ENCODE results near the gene TCEAL1. TPM values are rescaled to one million over a fixed set of nuclear protein-coding genes. Genes with fewer than 3 reads are reported as not detected.

The TCEAL1 gene
- total RNA-seq, 2 donors from 2014 or later, result 4.5 to 4.8 TPM

DNA sequence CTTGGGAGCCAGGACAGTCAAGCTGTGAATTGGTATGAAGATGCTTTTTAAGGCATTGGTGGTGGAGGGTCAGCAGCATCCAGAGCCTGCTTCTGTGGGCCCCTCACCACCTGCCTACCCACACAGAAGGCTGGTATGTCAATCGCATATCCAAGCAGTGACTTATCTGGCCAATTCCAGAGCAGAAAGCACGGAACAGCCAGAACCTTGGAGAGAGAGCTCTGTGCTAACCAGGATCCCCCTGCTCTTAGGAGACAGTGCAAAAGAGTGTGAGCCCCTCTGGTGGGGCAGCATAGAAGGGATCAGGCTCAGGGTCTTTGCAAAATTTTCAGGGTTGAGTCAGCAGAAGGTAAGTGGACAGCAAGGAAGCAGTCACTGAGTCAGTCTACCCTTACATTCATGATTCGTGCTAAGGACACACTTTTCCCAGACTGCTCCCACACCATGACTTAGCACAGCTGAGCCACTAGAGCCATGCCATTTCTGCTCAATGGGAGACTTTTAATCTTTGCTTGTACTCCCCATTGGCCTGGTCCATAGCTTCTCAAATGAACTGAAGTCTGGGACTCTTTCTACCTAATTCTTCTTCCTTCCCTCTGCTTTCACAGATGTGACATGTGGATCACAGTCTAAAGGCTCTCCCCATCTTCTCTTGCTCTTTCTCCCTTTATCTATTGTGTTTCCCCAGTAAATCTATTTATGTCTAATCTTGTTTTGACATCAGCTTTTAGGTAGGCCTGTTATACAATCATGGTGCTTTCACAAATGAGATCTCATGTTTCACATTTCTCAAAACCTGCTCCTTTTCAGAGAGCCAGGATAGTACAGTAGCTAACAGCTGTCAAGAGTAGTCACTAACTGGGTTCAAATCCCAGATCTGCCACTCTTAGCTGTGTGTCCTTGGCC is 37.7 kb downstream of the TCEAL1 start:
- peaks cover 31% of the 10 kb centered on the region for H3K27me3 Mint-ChIP-seq (ENCODE audit: insufficient read depth)
- Histone ChIP-seq H3K27ac (ENCODE audit: low read depth, low read length) (no peak overlapping the region), H3K9ac (ENCODE audit: extremely low read depth, low read length, poor library complexity, severe bottlenecking) (no peak overlapping the region), H3K4me1 (ENCODE audit: control insufficient read depth, insufficient read depth, low read length) (no peaks in the 10 kb centered on the region), H3K36me3 (ENCODE audit: control insufficient read depth, insufficient read depth, low read length) (no peaks in the 10 kb centered on the region), H3K9me3 (ENCODE audit: control insufficient read depth, low read length) (no peaks in the 10 kb centered on the region), H3K27me3 (ENCODE audit: control insufficient read depth, insufficient read depth, low read length, poor library complexity, severe bottlenecking) (no peaks in the 10 kb centered on the region), H3K4me3 (ENCODE audit: low read length) (no peak overlapping the region)
- DNase-seq, result no peak
- no peaks in the 10 kb centered on the region for H3K36me3 Mint-ChIP-seq (ENCODE audit: low read depth)
- peaks cover 14% of the 10 kb centered on the region for H3K4me1 Mint-ChIP-seq
- H3K27ac Mint-ChIP-seq, result no peak overlapping the region
- H3K9me3 Mint-ChIP-seq, result peaks cover 5% of the 10 kb centered on the region
- TF ChIP-seq, protein P1, sequence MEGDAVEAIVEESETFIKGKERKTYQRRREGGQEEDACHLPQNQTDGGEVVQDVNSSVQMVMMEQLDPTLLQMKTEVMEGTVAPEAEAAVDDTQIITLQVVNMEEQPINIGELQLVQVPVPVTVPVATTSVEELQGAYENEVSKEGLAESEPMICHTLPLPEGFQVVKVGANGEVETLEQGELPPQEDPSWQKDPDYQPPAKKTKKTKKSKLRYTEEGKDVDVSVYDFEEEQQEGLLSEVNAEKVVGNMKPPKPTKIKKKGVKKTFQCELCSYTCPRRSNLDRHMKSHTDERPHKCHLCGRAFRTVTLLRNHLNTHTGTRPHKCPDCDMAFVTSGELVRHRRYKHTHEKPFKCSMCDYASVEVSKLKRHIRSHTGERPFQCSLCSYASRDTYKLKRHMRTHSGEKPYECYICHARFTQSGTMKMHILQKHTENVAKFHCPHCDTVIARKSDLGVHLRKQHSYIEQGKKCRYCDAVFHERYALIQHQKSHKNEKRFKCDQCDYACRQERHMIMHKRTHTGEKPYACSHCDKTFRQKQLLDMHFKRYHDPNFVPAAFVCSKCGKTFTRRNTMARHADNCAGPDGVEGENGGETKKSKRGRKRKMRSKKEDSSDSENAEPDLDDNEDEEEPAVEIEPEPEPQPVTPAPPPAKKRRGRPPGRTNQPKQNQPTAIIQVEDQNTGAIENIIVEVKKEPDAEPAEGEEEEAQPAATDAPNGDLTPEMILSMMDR (conservative IDR thresholded peaks at IDR 0.05), result no peak
- WGBS, 2 experiments (ENCODE audit: insufficient coverage in 1 of 2, insufficient read length in 1 of 2), result 92% methylated on average over 3 of the region's 3 CpGs; no CpG with 5 or more reads in 1 of the 2 experiments
- no peak overlapping the region for H3K4me3 Mint-ChIP-seq

DNA sequence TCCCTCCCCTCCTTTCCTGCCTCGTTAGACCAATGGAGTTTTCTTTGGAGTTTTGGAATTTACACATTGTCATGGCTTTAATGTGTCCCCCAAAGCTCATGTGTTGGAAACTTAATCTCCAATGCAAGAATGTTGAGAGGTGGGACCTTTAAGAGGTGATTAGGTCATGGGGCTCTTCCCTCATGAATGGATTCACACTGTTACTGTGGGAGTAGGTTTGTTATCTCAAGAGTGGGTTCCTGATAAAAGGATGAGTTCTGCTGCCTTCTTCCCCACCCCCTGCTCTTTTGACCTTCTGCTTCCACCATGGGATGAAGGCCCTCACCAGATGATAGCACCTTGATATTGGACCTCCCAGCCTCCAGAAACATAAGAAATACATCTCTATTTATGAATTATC is 41.0 kb downstream of the TCEAL1 start:
- Histone ChIP-seq H3K4me1 (ENCODE audit: control insufficient read depth, insufficient read depth, low read length) (no peaks in the 10 kb centered on the region), H3K9me3 (ENCODE audit: control insufficient read depth, low read length) (no peaks in the 10 kb centered on the region), H3K27ac (ENCODE audit: low read depth, low read length) (no peak overlapping the region), H3K36me3 (ENCODE audit: control insufficient read depth, insufficient read depth, low read length) (no peaks in the 10 kb centered on the region), H3K9ac (ENCODE audit: extremely low read depth, low read length, poor library complexity, severe bottlenecking) (no peak overlapping the region), H3K27me3 (ENCODE audit: control insufficient read depth, insufficient read depth, low read length, poor library complexity, severe bottlenecking) (no peaks in the 10 kb centered on the region), H3K4me3 (ENCODE audit: low read length) (no peak overlapping the region)
- H3K4me1 Mint-ChIP-seq, result peaks cover 9% of the 10 kb centered on the region
- peak overlapping the region; percentile 52 for H3K27ac Mint-ChIP-seq
- H3K4me3 Mint-ChIP-seq, result no peak overlapping the region
- no peaks in the 10 kb centered on the region for H3K36me3 Mint-ChIP-seq (ENCODE audit: low read depth)
- peaks cover 18% of the 10 kb centered on the region for H3K27me3 Mint-ChIP-seq (ENCODE audit: insufficient read depth)
- peaks cover 7% of the 10 kb centered on the region for H3K9me3 Mint-ChIP-seq
- no peak for DNase-seq
- 20% methylated on average over 1 of the region's 1 CpG; no CpG with 5 or more reads in 1 of the 2 experiments for WGBS, 2 experiments (ENCODE audit: insufficient coverage in 1 of 2, insufficient read length in 1 of 2)
- TF ChIP-seq, protein P1 (conservative IDR thresholded peaks at IDR 0.05), result no peak

DNA sequence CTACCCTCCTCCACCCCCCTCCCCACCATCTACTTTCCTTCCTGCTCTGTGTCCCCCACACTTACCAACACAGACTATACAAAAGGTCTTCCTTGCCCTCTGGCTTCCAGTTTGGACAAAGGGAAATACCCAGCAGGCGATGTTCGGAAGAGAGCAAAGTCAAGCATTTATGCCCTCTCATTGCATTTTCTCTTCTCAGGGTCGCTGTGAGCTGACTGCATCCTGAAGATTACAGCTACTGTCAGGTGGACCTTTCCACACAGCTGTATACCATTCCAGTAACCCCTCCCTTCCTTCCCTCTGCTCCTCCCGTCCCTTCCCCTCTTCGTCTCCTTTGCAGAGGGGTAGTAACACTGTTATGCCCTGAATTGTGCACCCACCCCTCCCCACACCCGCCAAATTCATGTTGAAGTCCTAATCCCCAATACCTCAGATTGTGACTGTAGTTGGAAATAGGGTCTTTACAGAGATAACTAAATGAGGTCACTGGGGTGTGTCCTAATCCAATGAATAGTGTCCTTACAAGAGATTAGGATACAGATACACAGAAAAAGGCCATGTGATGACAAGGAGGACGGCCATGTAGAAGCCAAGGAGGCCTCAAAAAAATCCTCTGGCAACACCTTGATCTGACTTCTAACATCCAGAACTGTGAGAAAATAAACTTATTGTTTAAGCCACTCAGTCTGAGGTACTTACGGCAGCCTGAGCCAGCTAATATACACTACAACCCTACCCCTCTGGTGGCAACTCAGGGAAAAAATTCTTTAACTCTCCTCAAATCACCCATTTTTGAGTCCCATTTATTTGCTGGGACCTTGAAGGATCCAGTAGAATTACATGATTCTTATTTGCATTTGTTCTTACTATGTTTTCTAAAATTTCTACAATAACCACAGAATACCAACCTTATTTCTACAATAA is 46.0 kb downstream of the TCEAL1 start:
- no peak overlapping the region for H3K4me3 Mint-ChIP-seq
- peaks cover 6% of the 10 kb centered on the region for H3K9me3 Mint-ChIP-seq
- peaks cover 37% of the 10 kb centered on the region for H3K36me3 ChIP-seq (ENCODE audit: control insufficient read depth, insufficient read depth, low read length)
- no peak overlapping the region for H3K27ac ChIP-seq (ENCODE audit: low read depth, low read length)
- H3K9me3 ChIP-seq (ENCODE audit: control insufficient read depth, low read length), result no peaks in the 10 kb centered on the region
- DNase-seq, result peak; percentile 53
- no peaks in the 10 kb centered on the region for H3K4me1 ChIP-seq (ENCODE audit: control insufficient read depth, insufficient read depth, low read length)
- no peaks in the 10 kb centered on the region for H3K27me3 ChIP-seq (ENCODE audit: control insufficient read depth, insufficient read depth, low read length, poor library complexity, severe bottlenecking)
- TF ChIP-seq, protein P1 (conservative IDR thresholded peaks at IDR 0.05), result peak; percentile 60
- peaks cover 4% of the 10 kb centered on the region for H3K27me3 Mint-ChIP-seq (ENCODE audit: insufficient read depth)
- H3K27ac Mint-ChIP-seq, result peak overlapping the region; percentile 63
- peaks cover 25% of the 10 kb centered on the region for H3K4me1 Mint-ChIP-seq
- no peak overlapping the region for H3K4me3 ChIP-seq (ENCODE audit: low read length)
- H3K36me3 Mint-ChIP-seq (ENCODE audit: low read depth), result peaks cover 41% of the 10 kb centered on the region
- no peak overlapping the region for H3K9ac ChIP-seq (ENCODE audit: extremely low read depth, low read length, poor library complexity, severe bottlenecking)
- WGBS, 2 experiments (ENCODE audit: insufficient coverage in 1 of 2, insufficient read length in 1 of 2), result 74 to 81% methylated on average over 2 to 7 of the region's 8 CpGs
